ENCODE data around the gene TRIP12.

Gene TRIP12

GRCh38 chr2:229914171-229914570, 7.6 kb downstream of the TRIP12 start:
- H3K4me3 ChIP-seq (ENCODE audit: low read length): no peak overlapping the region
- no peaks in the 10 kb centered on the region for H3K9me2 ChIP-seq (replicated peaks; ENCODE audit: control insufficient read depth, low read length)
- peaks cover 31% of the 10 kb centered on the region for H4K20me1 ChIP-seq (ENCODE audit: control insufficient read depth, insufficient read depth, low read depth, low read length)
- TF ChIP-seq EZH2phosphoT487 (IDR thresholded peaks at IDR 0.05; ENCODE audit: borderline replicate concordance, low read length) (no peak), CTCF (IDR thresholded peaks at IDR 0.05; ENCODE audit: low read depth, low read length, poor library complexity, severe bottlenecking) (no peak)
- H3K27me3 ChIP-seq (ENCODE audit: control insufficient read depth, low read length): no peaks in the 10 kb centered on the region
- no peaks in the 10 kb centered on the region for H3K9me3 ChIP-seq (ENCODE audit: control insufficient read depth, insufficient read depth, low read length)
- H3K79me2 ChIP-seq (ENCODE audit: control insufficient read depth, low read length): peaks cover 98% of the 10 kb centered on the region
- no peak overlapping the region for H3K27ac ChIP-seq (ENCODE audit: low read depth, low read length)
- peaks cover 42% of the 10 kb centered on the region for H3K4me1 ChIP-seq (ENCODE audit: control insufficient read depth, low read length)
- peaks cover 31% of the 10 kb centered on the region for H3K36me3 ChIP-seq (ENCODE audit: control insufficient read depth, low read length)
- peak overlapping the region; percentile 46 for H3K4me2 ChIP-seq (ENCODE audit: low read length)
- H3F3A ChIP-seq (ENCODE audit: control insufficient read depth, insufficient read depth): peaks cover 3% of the 10 kb centered on the region; the same call in 1 of the 2 replicates

- Histone ChIP-seq H3F3A (ENCODE audit: control insufficient read depth, insufficient read depth) (peaks cover 3% of the 10 kb centered on the region; the same call in 1 of the 2 replicates), H3K36me3 (ENCODE audit: control insufficient read depth, low read length) (peaks cover 25% of the 10 kb centered on the region), H3K9me2 (replicated peaks; ENCODE audit: control insufficient read depth, low read length) (no peaks in the 10 kb centered on the region), H3K4me3 (ENCODE audit: low read length) (no peak overlapping the region), H3K79me2 (ENCODE audit: control insufficient read depth, low read length) (peaks cover 91% of the 10 kb centered on the region), H3K27ac (ENCODE audit: low read depth, low read length) (no peak overlapping the region), H3K9me3 (ENCODE audit: control insufficient read depth, insufficient read depth, low read length) (no peaks in the 10 kb centered on the region), H4K20me1 (ENCODE audit: control insufficient read depth, insufficient read depth, low read depth, low read length) (peaks cover 25% of the 10 kb centered on the region), H3K27me3 (ENCODE audit: control insufficient read depth, low read length) (no peaks in the 10 kb centered on the region), H3K4me1 (ENCODE audit: control insufficient read depth, low read length) (peaks cover 42% of the 10 kb centered on the region), H3K4me2 (ENCODE audit: low read length) (peak overlapping the region; percentile 51)
- TF ChIP-seq EZH2phosphoT487 (IDR thresholded peaks at IDR 0.05; ENCODE audit: borderline replicate concordance, low read length) (no peak), CTCF (IDR thresholded peaks at IDR 0.05; ENCODE audit: low read depth, low read length, poor library complexity, severe bottlenecking) (peak; percentile 70)
Measured at GRCh38 chr2:229910832-229911412, 10.9 kb downstream of the TRIP12 start.

GRCh38 chr2:229910147-229910831, 11.5 kb downstream of the TRIP12 start:
- Histone ChIP-seq H3K36me3 (ENCODE audit: control insufficient read depth, low read length) (peaks cover 28% of the 10 kb centered on the region), H3F3A (ENCODE audit: control insufficient read depth, insufficient read depth) (peaks cover 3% of the 10 kb centered on the region; the same call in 1 of the 2 replicates), H3K27me3 (ENCODE audit: control insufficient read depth, low read length) (no peaks in the 10 kb centered on the region), H3K4me2 (ENCODE audit: low read length) (peak overlapping the region; percentile 51; the same call in 1 of the 2 replicates), H3K27ac (ENCODE audit: low read depth, low read length) (no peak overlapping the region), H3K9me3 (ENCODE audit: control insufficient read depth, insufficient read depth, low read length) (no peaks in the 10 kb centered on the region), H3K4me1 (ENCODE audit: control insufficient read depth, low read length) (peaks cover 42% of the 10 kb centered on the region), H3K4me3 (ENCODE audit: low read length) (no peak overlapping the region), H3K9me2 (replicated peaks; ENCODE audit: control insufficient read depth, low read length) (no peaks in the 10 kb centered on the region), H4K20me1 (ENCODE audit: control insufficient read depth, insufficient read depth, low read depth, low read length) (peaks cover 22% of the 10 kb centered on the region), H3K79me2 (ENCODE audit: control insufficient read depth, low read length) (peaks cover 91% of the 10 kb centered on the region)
- TF ChIP-seq CTCF (IDR thresholded peaks at IDR 0.05; ENCODE audit: low read depth, low read length, poor library complexity, severe bottlenecking): no peak
- no peak for TF ChIP-seq EZH2phosphoT487 (IDR thresholded peaks at IDR 0.05; ENCODE audit: borderline replicate concordance, low read length)
